Neutrophil (primary cell): Measurements from ENCODE around the gene ALDH8A1.

Source experiments
- H3K27ac ChIP-seq: fragments of 200-600 bp; sonication (generic); 2 replicates; pipeline ENCODE4 v1.5.1; 2016; ENCODE audit warnings: mild to moderate bottlenecking, moderate library complexity
- H3K27me3 ChIP-seq: fragments of 200-600 bp; sonication (generic); 2 replicates; pipeline ENCODE4 v1.6.0; 2016; ENCODE audit warnings: mild to moderate bottlenecking
- H3K36me3 ChIP-seq: fragments of 200-600 bp; sonication (generic); 2 replicates; pipeline ENCODE4 v1.5.1; 2017
- H3K4me1 ChIP-seq, 2 experiments: fragments of 200-600 bp in 1 of 2; sonication (generic) in 1 of 2; 1 replicate in 1 of 2; 2 replicates in 1 of 2; pipeline versions ENCODE4 v1.5.1 to v1.6.1; 2013 to 2016; ENCODE audit warnings: low read depth in 1 of 2, low read length in 1 of 2, mild to moderate bottlenecking in 1 of 2, moderate library complexity in 1 of 2; ENCODE audit not compliant: control insufficient read depth in 1 of 2, insufficient read depth in 1 of 2
- H3K4me3 ChIP-seq, 2 experiments: fragments of 200-600 bp in 1 of 2; sonication (generic) in 1 of 2; 1 replicate in 1 of 2; 2 replicates in 1 of 2; pipeline ENCODE4 v1.5.1; 2013 to 2016; ENCODE audit warnings: low read depth in 1 of 2, low read length in 1 of 2, mild to moderate bottlenecking in 1 of 2, moderate library complexity in 1 of 2
- H3K9me3 ChIP-seq: fragments of 200-600 bp; sonication (generic); 2 replicates; pipeline ENCODE4 v1.5.1; 2016
- CTCF ChIP-seq: fragments of 200-600 bp; sonication (generic); IDR thresholded peaks from 2 replicates; pipeline ENCODE4 v1.5.1; 2016; ENCODE audit warnings: antibody characterized with exemption

Gene ALDH8A1

GRCh38 chr6:134892362-134892761 lies 57.5 kb downstream of the ALDH8A1 start:
- no peaks in the 10 kb centered on the region for H3K27me3 ChIP-seq
- TF ChIP-seq CTCF = no peak
- no peak overlapping the region for H3K4me3 ChIP-seq
- no peaks in the 10 kb centered on the region for H3K36me3 ChIP-seq
- H3K9me3 ChIP-seq = no peaks in the 10 kb centered on the region
- no peak overlapping the region for H3K27ac ChIP-seq
- H3K4me1 ChIP-seq = no peaks in the 10 kb centered on the region

- TF ChIP-seq CTCF = no peak
- H3K36me3 ChIP-seq = no peaks in the 10 kb centered on the region
- H3K4me3 ChIP-seq = no peak overlapping the region
- no peak overlapping the region for H3K27ac ChIP-seq
- no peaks in the 10 kb centered on the region for H3K4me1 ChIP-seq
- no peaks in the 10 kb centered on the region for H3K9me3 ChIP-seq
- H3K27me3 ChIP-seq = no peaks in the 10 kb centered on the region
Measured at GRCh38 chr6:134891633-134892032, 58.3 kb downstream of the ALDH8A1 start.

- H3K27me3 ChIP-seq = no peaks in the 10 kb centered on the region
- no peaks in the 10 kb centered on the region for H3K36me3 ChIP-seq
- H3K4me1 ChIP-seq = no peaks in the 10 kb centered on the region
- H3K4me3 ChIP-seq = no peak overlapping the region
- H3K27ac ChIP-seq = no peak overlapping the region
- H3K9me3 ChIP-seq = no peaks in the 10 kb centered on the region
- TF ChIP-seq CTCF = no peak
Measured at GRCh38 chr6:134888316-134888715, 61.6 kb downstream of the ALDH8A1 start.

- Histone ChIP-seq H3K27me3 (no peaks in the 10 kb centered on the region), H3K9me3 (no peaks in the 10 kb centered on the region), H3K4me3 (no peak overlapping the region), H3K4me1 (no peaks in the 10 kb centered on the region), H3K36me3 (no peaks in the 10 kb centered on the region), H3K27ac (no peak overlapping the region)
- no peak for TF ChIP-seq CTCF
Measured at GRCh38 chr6:134884752-134885151, 65.1 kb downstream of the ALDH8A1 start.

- Histone ChIP-seq H3K4me1 (no peaks in the 10 kb centered on the region), H3K27me3 (no peaks in the 10 kb centered on the region), H3K36me3 (no peaks in the 10 kb centered on the region), H3K9me3 (no peaks in the 10 kb centered on the region), H3K4me3 (no peak overlapping the region), H3K27ac (no peak overlapping the region)
- no peak for TF ChIP-seq CTCF
Measured at GRCh38 chr6:134883314-134883713, 66.6 kb downstream of the ALDH8A1 start.

DNA sequence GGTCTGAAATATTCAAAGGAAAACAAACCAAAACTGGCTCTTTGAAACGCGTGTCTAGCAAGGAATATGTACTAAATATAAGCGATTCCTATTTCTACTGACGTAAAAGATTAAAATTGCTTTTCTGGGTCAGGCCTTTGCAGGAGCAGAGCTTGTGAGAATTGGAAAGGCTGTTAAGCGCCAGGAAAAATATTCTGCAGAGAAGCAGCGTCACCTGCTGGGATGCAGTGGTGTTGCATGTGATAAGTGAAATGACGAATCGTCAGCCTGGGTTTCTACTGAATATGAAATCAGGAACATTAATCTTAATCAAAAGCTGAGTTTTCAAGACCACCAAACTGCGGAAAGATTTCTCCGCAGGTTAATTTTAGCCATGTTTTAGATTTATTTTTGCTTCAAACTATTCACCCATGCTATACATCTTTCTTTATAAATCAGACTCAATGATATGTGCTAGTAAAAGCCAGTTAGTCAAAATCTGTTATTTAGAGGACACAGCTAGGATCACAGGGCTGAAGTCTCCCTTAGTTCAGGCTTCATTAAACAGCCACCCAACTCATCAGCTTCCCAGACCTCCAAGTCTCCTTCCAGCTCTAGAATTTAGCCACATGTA lies 67.4 kb downstream of the ALDH8A1 start:
- no peaks in the 10 kb centered on the region for H3K4me1 ChIP-seq
- no peak overlapping the region for H3K27ac ChIP-seq
- no peaks in the 10 kb centered on the region for H3K27me3 ChIP-seq
- no peaks in the 10 kb centered on the region for H3K9me3 ChIP-seq
- H3K4me3 ChIP-seq = no peak overlapping the region
- TF ChIP-seq CTCF = peak; percentile 38
- no peaks in the 10 kb centered on the region for H3K36me3 ChIP-seq
